Endometrial microvascular endothelial cells (primary cell): ENCODE measurements around the gene MT1E. TPM values are rescaled to one million over a fixed set of nuclear protein-coding genes. Genes with fewer than 3 reads are reported as not detected.

Experiments
- in situ Hi-C: cut with HindIII; loops from 2 replicates; pipeline ENCODE4 v1.10.0; 2017; ENCODE audit warnings: low sequenced_read_pairs, low pct_unique_long_range_greater_than_20kb; ENCODE audit errors: inconsistent ontology term
- total RNA-seq: library from RNA; depleted of rRNA; stranded (reverse); fragments of >200 nt; gene quantifications from one replicate; pipeline ENCODE4 v1.2.3, GENCODE V29; 2015; ENCODE audit errors: inconsistent ontology term

MT1E gene
- total RNA-seq, 1 donor from 2014 or later, result 878 TPM

- in situ Hi-C loops, result no loop called here
These were observed 19.5 kb upstream of the MT1E start for GRCh38 chr16:56606071-56606475.

DNA sequence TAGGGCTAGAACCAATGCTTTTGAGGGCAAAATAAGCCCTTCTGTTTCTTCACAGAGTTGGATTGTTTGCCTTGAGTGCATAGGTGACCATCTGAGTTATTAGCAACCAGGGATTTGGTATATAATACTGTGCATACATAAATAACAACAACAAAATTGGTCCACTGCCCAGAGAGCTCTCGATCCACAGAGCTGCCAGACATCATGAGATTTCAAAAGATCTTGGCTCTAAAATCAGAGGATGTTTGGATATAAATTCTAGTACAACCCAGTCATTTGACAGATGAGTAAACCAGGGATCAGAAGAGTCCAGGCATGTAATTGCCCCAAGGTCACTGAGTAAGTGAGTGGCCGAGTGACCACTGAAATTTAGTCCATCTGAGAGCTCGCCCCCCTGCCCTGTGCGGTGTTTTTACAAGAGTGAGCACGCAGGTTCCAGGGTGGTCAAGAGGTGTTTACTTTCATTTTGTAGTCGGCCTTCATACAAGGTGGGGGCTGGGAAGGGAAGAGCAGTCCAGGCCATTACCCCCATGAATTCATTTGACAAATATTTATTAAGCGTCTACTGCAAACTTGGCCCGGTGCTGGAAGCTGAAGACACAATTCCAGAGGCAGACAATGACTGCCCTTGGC, 19.0 kb upstream of the MT1E start:
- in situ Hi-C loops, result no loop called here

DNA sequence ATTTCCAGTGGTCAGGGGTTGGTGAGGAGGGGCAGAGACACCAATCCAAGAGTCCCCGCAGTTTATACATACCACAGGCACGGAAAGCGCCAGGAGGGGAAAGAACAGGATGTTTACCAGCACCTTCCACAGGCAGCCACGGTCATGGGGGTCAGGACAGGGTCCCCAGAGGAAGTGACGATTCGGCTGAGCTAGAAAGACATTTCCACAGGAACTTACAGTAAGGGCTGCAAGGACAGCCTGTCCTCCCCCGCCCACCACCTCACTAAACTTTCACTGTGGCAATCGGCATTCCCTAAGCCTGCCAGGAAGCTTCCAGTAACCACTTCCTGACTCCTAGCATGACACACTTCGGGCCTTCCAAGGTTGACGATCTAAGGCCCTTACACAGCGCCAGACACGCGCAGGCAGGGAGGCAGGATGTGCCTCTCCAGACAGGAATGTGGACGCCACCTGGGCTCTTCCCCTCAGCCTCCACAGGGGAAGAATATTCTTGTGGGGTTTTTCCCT, 18.4 kb upstream of the MT1E start:
- in situ Hi-C loops, result no loop called here

DNA sequence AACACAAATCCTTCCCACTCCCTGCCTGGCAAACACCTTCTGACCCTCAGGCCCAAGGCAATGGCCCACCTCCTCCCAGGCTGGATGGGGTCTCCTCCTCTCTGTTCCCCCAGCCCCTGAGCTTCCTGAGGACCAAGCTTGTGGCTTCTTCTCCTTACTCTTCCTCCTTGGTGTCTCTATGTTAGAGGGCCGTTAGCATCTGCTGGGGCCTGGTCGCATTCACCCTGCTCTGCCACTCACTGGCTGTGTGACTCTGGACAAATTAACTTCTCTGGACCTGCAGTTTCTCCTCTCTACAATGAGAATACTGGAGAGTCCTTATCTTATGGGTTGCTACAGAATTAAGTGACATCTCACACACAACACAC, 17.9 kb upstream of the MT1E start:
- in situ Hi-C loops, result no loop called here

- in situ Hi-C loops, result no loop called here
These were observed 17.3 kb upstream of the MT1E start, which contains the start of gene MT2A for GRCh38 chr16:56608043-56608875. TSS of gene MT2A (plus strand) at chr16:56608584. CDS start at chr16:56608656, 72 bp downstream.

GRCh38 chr16:56608876-56609462, 16.6 kb upstream of the MT1E start:
- in situ Hi-C loops, result no loop called here

- in situ Hi-C loops, result no loop called here
These were observed 16.1 kb upstream of the MT1E start for GRCh38 chr16:56609463-56609921.

GRCh38 chr16:56610017-56610608, 15.5 kb upstream of the MT1E start:
- in situ Hi-C loops, result no loop called here

GRCh38 chr16:56610609-56611111, 14.9 kb upstream of the MT1E start:
- in situ Hi-C loops, result no loop called here

DNA sequence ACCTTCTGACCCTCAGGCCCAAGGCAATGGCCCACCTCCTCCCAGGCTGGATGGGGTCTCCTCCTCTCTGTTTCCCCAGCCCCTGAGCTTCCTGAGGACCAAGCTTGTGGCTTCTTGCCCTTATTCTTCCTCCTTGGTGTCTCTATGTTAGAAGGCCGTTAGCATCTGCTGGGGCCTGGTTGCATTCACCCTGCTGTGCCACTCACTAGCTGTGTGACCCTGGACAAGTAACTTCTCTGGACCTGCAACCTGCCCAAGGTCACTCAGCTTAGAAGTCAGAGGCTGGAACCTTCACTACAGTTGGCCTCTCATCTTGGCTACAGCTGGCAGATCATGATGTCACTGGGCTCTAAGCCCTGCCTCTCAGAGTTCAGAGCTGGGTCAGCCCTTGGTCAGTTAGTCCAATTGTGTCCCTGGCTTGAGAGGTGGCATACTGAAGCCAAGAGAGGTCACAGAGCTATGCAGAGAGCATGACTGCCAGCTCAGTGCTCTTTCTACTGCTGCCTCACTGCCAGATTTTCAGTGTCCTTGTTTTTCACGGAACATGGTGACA, 14.2 kb upstream of the MT1E start:
- in situ Hi-C loops, result no loop called here

DNA sequence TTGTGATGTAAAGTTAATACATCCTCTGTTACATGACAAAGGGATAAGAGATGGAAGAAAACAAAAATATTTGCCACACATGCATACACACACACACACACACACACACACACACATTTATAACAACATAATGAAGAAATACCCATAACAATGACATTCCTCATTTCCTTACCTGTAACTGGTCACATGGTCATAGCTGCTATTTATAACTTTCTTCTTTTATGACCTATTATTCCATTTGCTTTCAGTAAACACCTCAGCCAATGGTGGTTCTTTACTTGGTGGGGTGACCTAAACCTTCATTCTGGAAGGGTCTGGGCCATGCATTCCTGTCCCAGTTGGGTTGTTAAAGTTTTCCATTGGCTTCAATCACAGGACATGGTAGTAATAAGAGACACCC, 11.9 kb upstream of the MT1E start:
- in situ Hi-C loops, result no loop called here

GRCh38 chr16:56614549-56614991, 11.0 kb upstream of the MT1E start:
- in situ Hi-C loops, result no loop called here

GRCh38 chr16:56615353-56615752, 10.2 kb upstream of the MT1E start:
- in situ Hi-C loops, result no loop called here

DNA sequence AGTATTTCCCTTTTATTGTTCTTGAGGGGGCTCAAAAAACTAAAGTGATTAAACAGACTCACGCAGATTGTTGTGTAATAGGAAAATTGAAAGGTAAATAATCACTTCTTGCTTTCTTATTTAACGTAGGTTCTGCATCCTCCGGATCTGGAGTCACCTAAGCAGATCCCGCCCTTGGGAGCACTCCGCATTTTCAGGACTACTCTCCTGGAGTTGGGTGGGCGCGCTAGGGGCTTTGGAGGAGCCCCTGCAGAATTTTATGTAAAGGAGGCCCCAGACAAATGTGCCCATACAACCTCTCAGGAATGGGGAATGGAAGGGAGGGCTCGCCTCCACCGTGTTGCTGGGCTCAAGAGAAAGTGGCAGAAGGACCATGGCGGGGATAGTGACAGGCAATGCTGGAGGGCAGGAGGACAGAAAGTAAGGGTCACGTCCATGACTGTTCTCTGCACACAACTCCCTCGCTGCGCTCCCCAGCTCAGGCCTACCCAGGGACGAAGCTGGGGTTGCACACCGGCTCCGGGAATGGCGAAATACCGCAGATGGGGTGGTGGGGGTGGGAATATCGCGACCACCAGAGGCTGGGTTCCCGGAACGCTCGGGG, 8.9 kb upstream of the MT1E start:
- in situ Hi-C loops, result no loop called here

- in situ Hi-C loops, result no loop called here
These were observed 8.1 kb upstream of the MT1E start for GRCh38 chr16:56617212-56618085.

DNA sequence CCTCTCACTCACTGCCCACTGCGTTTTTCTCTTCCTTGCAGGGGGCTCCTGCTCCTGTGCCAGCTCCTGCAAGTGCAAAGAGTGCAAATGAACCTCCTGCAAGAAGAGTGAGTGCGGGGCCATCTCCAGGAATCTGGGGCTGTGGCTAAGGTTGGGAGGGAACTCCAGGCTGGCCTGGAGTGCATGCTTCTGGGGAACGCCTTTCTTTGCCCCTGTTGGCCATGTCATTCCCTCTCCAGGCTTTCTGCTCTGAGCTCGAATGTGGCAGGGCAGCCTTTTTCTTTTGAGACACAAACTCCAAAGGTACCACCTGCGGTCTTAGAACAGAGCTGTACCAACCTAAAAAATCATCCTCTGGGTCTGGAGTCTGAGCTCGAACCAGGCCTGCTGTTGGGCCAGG, 7.4 kb upstream of the MT1E start:
- in situ Hi-C loops, result no loop called here

DNA sequence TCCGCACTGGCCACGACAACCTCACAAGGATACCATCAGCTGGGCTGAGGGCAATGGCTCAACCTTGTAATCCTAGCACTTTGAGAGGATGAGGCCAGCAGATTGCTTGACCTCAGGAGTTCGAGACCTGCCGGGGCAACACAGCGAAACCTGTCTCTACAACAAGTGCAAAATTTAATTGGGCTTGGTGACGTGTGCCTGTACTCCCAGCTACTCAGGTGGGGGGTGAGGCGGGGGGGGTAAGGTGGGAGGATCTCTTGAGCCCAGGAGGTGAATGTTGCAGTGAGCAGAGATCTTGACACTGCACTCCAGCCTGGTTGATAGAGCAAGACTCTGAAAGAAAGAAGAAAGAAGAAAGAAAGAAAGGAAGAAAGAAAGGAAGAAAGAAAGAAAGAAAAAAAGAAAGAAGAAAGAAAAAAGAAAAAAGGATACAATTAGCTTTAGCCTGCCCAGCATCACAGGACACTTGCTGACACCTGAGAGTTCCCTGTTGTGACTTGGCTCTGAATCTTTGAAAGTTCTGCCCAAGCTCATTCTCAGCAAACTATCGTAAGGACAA, 5.2 kb upstream of the MT1E start:
- in situ Hi-C loops, result no loop called here
